Stimulated activated CD4-positive, alpha-beta T cell treated with anti-CD3 and anti-CD28 coated beads, Interleukin-4, amount 100 ng/mL, for 48 hours (primary cell): Measurements from ENCODE around the gene NEK2.
"Not testable (repeated sequence)": the region's sequence is repeated elsewhere in the genome, so short reads cannot be mapped to it uniquely, and the experiment has no call there.

Source experiments
- DNase-seq, 2 donors: peaks; one replicate each; pipeline ENCODE4 v3.0.0-alpha.2; 2020; ENCODE audit warnings: low read depth in 2 of 2

NEK2 gene

DNA sequence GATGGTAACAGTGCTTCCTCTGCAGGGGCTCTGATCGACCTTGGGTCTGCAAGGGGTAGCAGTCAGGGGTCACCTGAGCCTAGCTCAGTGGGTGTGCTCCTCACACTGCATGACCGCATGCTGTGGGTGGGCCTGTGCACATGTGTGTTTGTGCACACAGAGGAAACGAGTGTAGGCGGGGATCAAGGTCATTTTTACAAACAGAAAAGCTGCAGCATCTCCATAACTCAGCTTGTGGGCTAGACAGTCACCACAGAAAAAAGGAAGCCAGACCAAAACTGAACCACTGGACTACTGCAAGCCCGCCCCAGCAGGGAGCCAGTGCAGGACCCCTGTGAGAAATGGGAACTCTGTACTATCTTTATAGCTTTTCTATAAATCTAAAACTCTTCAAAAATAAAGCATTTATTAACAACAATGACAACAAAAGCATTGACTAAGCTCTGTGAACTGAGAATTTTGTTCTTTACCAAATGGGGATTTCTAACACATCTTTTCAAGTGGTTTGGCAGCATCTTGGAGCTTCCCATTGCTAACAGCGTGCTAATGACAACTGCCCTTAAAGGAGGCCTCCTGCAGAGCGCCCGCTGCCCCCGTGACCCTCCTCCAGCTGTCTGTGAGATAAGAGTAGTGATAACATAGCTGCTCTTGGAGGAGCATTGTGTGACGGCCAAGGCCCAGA is 19.9 kb upstream of the NEK2 start:
- DNase-seq = no peak

GRCh38 chr1:211693911-211694310 is 18.5 kb upstream of the NEK2 start:
- DNase-seq = not testable (repeated sequence)

GRCh38 chr1:211688421-211688820 is 13.0 kb upstream of the NEK2 start:
- DNase-seq = no peak

- DNase-seq = no peak
Observed at GRCh38 chr1:211687462-211688215, 12.2 kb upstream of the NEK2 start.

- no peak for DNase-seq
Observed at GRCh38 chr1:211685823-211686222, 10.4 kb upstream of the NEK2 start.

GRCh38 chr1:211684791-211685190 is 9.4 kb upstream of the NEK2 start:
- no peak for DNase-seq

DNA sequence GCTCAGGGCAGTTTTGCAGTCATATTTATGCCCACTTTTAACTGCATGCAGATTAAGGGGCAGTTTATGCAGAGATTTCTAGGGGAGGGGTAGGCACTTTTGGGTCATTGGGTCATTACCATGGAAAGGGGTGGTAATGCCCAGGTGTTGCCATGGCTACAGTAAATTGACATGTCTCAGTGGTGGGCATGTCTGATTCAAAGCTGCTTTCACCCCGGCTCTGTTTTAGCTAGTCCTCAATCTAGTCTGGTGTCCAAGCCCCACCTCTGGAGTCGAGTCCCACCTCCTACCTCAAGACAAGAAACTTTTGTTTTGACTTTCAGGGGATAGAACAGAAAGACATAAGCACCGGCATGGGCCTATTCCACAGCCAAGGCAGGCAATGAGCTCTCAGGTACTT is 8.9 kb upstream of the NEK2 start:
- DNase-seq = no peak

GRCh38 chr1:211683396-211684297 is 8.2 kb upstream of the NEK2 start:
- no peak for DNase-seq

GRCh38 chr1:211682186-211682585 is 6.8 kb upstream of the NEK2 start:
- DNase-seq = not testable (repeated sequence)

- peak; percentile 38 to 53 for DNase-seq
Observed at GRCh38 chr1:211680752-211681327, 5.4 kb upstream of the NEK2 start.

- no peak for DNase-seq
Observed at GRCh38 chr1:211677659-211678058, 2.2 kb upstream of the NEK2 start.

- DNase-seq = no peak
Observed at GRCh38 chr1:211676761-211677160, 1.3 kb upstream of the NEK2 start.

DNA sequence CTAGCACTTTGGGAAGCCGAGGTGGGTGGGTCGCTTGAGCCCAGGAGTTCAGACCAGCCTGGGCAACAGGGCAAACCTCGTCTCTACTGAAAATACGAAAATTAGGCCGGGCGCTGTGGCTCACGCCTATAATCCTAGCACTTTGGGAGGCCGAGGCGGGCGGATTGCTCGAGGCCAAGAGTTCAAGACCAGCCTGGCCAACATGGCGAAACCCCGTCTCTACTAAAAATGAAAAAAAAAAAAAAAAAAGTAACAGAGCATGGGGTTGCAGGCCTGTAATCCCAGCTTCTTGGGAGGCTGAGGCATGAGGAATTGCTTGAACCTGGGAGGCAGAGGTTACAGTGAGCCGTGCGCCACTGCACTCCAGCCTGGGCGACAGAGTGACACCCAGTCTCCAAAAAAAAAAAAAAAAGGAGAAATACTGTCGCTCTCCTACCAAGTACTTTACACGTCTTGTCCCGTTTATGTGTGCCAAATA is 724 bp upstream of the NEK2 start:
- no peak for DNase-seq

DNA sequence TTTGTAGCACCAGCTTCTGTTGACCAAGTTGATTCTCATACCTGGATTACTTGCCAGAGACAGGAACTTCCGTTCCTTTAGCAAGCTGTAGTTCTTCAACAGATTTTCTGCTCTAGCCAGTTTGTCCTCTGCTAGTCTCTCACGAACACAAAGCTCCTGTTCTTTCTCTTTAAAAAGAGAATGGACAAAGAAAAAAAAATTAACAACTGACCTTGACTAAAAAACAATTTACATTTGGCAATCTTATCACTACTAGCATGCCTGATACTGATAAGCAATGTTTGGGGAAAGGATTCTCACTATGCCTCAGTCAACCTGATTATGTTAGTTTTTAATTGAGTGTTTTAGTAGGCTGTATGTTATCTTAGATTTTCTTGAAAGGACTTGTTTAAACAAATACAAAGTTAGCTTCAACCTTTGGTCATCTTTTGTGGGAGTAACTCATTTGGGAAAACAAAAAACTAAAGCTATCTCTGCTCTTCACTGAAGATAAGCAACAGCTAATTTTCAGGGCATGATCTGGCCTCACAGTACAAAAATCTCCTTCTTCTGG is 8.3 kb downstream of the NEK2 start:
- no peak for DNase-seq

- no peak for DNase-seq
Observed at GRCh38 chr1:211660718-211661222, 14.7 kb downstream of the NEK2 start.

DNA sequence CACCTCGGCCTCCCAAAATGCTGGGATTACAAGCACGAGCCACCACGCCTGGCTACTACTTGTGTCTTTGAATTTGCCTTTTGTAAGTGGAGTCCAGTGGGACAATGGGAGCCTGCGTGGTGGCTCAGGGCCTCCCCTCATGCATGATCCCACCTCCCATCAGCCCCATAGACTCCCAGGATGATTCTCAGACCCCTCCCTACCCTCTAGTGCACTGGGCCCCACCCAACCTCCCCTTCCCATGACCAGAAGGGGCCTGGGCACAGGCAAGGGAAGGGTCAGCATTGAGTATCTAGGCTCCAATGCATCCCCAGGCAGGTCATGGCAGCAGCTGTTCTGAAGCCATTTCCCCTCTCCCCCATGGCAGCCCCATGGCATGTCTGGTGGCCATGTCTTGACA is 18.7 kb downstream of the NEK2 start:
- no peak for DNase-seq

DNA sequence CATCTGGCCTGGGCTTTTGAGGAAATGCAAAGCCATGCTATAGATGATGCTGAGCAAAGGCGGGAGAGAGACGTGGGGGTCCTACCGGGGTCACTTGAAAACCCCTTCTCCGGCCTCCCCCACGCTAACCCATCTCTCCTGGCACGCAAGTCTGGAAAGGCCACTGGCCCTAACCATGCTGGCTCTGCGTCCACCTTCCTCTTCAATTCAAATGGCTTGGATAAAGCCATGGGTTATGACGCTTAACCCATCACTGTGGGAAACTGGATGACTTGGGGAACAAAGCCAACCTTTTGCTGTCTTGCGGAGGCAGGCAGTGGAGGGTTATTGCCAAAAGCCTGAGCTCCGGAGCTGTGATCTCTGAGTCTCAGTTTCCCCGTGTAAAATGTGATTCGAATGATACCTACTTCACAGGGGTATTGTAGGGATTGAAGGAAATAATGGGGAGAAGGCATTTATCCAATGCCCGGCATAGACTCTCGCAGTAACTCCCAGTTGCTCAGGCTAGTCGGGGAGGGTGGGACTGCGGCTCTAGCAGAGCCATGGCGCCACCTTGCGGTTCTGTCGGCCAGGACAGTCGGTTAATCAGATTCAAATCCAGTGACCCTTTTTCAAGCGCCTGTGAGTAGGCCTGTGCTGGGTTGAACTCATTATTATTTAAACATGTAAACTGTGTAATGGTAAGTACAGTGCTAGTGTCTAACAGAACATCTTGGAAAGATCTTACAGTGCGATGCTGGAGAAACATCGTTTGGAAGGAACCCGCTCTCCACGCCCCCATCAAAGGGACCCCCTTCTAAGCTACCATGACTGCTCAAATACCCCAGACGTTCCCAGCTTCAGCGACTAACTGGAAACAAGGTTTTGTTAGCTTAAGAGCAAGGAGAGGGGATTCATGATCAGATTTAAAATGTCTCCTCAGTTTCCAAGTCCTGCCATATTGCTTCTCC is 20.3 kb downstream of the NEK2 start:
- DNase-seq = peak; percentile 80 to 82

DNA sequence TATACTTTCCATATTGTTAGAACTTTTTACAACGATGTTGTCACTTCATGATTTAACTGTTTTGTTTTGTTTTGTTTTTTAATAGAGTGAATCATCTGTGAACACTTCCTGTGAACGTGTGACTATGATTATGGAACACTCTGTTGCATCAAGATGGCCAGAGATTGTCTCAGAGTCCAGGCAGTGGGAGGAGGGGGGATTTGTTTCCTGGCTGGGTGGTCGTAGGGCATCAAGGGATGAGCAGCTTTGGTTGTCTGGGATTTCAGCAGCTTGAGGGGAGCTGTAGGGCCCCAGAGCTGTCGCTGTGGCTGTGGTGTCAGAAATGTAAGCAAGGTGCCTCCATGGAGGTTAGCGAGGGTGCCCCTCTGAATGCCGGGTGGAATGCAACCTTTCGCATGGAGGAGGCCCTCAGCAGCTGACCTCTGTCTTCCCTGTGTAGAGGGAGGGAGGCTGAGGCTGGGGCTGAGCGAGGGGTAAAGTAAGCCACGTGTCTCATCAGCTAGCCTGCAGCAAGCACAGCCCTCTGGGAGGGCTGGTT is 21.4 kb downstream of the NEK2 start:
- no peak for DNase-seq

- DNase-seq = no peak
Observed at GRCh38 chr1:211653293-211653692, 22.1 kb downstream of the NEK2 start.

GRCh38 chr1:211652371-211652770 is 23.1 kb downstream of the NEK2 start:
- DNase-seq = no peak
